Right lobe of liver (tissue), 6 donors: Measurements from ENCODE around the gene DACH1. TPM values are rescaled to one million over a fixed set of nuclear protein-coding genes. Genes with fewer than 3 reads are reported as not detected.
"Not testable (repeated sequence)": the region's sequence is repeated elsewhere in the genome, so short reads cannot be mapped to it uniquely, and the experiment has no call there.

Experiments
- ATAC-seq, 4 donors: fragments of 200-7000 bp; cut with Tn5 transposase; one replicate each; pipeline ENCODE4 v1.9.1; 2020; ENCODE audit warnings: mild to moderate bottlenecking in 4 of 4, moderate library complexity in 4 of 4
- DNase-seq, 3 donors: peaks; one replicate each; pipeline ENCODE4 v3.0.0-alpha.2; 2020
- H3K27ac ChIP-seq, 3 donors: fragments of 200-600 bp; one replicate each; pipeline ENCODE4 v1.8.0; 2022
- H3K27me3 ChIP-seq, 2 donors: fragments of 200-600 bp; one replicate each; pipeline ENCODE4 v1.8.0; 2022
- H3K36me3 ChIP-seq, 4 donors: fragments of 200-600 bp; sonication (generic) in 1 of 4; one replicate each; pipeline versions ENCODE4 v1.5.1 to v1.8.0; 2017 to 2022; ENCODE audit warnings: control low read depth in 1 of 4
- H3K4me1 ChIP-seq, 4 donors: fragments of 200-600 bp; sonication (generic) in 1 of 4; one replicate each; pipeline versions ENCODE4 v1.5.1 to v1.8.0; 2017 to 2022; ENCODE audit warnings: control low read depth in 1 of 4
- H3K4me3 ChIP-seq, 3 donors: fragments of 200-600 bp; one replicate each; pipeline ENCODE4 v1.8.0; 2022
- H3K9me3 ChIP-seq, 4 donors: fragments of 200-600 bp; sonication (generic) in 1 of 4; one replicate each; pipeline versions ENCODE4 v1.5.1 to v1.8.0; 2017 to 2022; ENCODE audit warnings: control low read depth in 1 of 4
- POLR2A ChIP-seq: fragments of 450-650 bp; IDR thresholded peaks from one replicate; pipeline ENCODE4 v1.6.1; 2017; ENCODE audit warnings: antibody characterized with exemption, mild to moderate bottlenecking
- WGBS: methylation state at CpG from one replicate; pipeline ENCODE4 v1.1.6; 2018; ENCODE audit warnings: low coverage, low lambda C conversion rate; ENCODE audit not compliant: insufficient coverage; ENCODE audit errors: missing lambda C conversion rate; 5-methylcytosine and 5-hydroxymethylcytosine counted together
- intact Hi-C, 2 donors: fragments of 100-400 bp; cut with DNase I; formaldehyde crosslinking; loops; one replicate each; pipeline versions ENCODE4 v1.11.2 to v1.14.1; 2022
- total RNA-seq, 6 experiments: library from RNA; depleted of rRNA in 2 of 6; stranded (reverse); fragments of >200 nt in 2 of 6; fragmentation: NEBNext Ultra II Directional in 3 of 6; extraction: Animal tissue kit (Norgen Biotek cat#: 25700) in 3 of 6; gene quantifications; one replicate each; pipeline versions ENCODE4 v1.1.0 to v1.2.4, GENCODE V29; 2016 to 2023
- TF ChIP-seq, protein P1 (sequence below), 4 donors: fragments of 200-600 bp in 3 of 4; fragments of 450-650 bp in 1 of 4; IDR thresholded peaks; one replicate each; pipeline versions ENCODE4 v1.5.1 to v1.8.0; 2016 to 2022; ENCODE audit warnings: antibody characterized with exemption in 4 of 4, mild to moderate bottlenecking in 2 of 4
- donor health status: DM: no; HTN: yes; CAD: no.
- donor health status: DM: no; HTN: no; CAD: no.
- donor health status: DM: no; HTN: no; CAD: no.
- donor health status: DM: no; HTN: yes; CAD: no.
- donor health status: DM: no; HTN: yes; CAD: no.

The DACH1 gene
- total RNA-seq, 6 experiments from 2014 or later = 0.80 to 1.5 (median 0.94) TPM

DNA sequence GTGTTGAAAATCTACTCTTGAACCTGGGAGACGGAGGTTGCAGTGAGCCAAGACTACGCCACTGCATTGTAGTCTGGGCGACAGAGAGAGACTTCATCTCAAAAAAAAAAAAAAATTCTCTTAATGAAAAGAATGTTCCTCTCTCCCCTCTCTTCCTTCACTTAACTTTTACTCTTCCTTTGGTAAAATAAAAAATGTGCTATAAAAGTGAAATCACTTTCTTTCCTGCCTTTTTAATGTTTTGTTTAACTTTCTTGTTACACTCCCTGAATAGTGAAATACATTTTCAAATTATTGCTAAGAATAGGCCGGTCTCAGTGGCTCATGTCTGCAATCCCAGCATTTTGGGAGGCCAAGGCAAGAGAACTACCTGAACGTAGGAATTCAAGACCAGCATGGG is 86.5 kb downstream of the DACH1 start:
- no peak overlapping the region for H3K4me3 ChIP-seq
- no peaks in the 10 kb centered on the region for H3K4me1 ChIP-seq
- no peak overlapping the region for H3K27ac ChIP-seq
- WGBS = 68% methylated on average over 5 of the region's 5 CpGs
- H3K36me3 ChIP-seq = no peaks in the 10 kb centered on the region
- intact Hi-C loops = no loop called here
- no peaks in the 10 kb centered on the region for H3K27me3 ChIP-seq
- TF ChIP-seq, protein P1, sequence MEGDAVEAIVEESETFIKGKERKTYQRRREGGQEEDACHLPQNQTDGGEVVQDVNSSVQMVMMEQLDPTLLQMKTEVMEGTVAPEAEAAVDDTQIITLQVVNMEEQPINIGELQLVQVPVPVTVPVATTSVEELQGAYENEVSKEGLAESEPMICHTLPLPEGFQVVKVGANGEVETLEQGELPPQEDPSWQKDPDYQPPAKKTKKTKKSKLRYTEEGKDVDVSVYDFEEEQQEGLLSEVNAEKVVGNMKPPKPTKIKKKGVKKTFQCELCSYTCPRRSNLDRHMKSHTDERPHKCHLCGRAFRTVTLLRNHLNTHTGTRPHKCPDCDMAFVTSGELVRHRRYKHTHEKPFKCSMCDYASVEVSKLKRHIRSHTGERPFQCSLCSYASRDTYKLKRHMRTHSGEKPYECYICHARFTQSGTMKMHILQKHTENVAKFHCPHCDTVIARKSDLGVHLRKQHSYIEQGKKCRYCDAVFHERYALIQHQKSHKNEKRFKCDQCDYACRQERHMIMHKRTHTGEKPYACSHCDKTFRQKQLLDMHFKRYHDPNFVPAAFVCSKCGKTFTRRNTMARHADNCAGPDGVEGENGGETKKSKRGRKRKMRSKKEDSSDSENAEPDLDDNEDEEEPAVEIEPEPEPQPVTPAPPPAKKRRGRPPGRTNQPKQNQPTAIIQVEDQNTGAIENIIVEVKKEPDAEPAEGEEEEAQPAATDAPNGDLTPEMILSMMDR (IDR thresholded peaks at IDR 0.05) = no peak
- TF ChIP-seq POLR2A = no peak
- DNase-seq (no peak), ATAC-seq (no peak)
- H3K9me3 ChIP-seq = no peaks in the 10 kb centered on the region

DNA sequence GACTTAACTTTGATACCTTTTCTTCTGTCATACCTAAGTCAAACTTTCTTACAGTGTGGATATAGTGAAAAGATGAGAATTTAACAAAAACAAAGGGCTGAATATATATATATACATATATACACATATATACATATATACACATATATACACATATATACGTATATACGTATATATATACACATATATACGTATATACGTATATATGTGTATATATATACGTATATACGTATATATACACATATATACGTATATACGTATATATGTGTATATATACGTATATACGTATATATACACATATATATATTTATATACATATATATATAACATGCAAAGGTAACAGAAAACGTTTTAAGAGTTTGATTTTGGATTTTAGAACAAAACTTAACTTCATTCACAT is 88.0 kb downstream of the DACH1 start:
- 75% methylated on average over 11 of the region's 11 CpGs for WGBS
- intact Hi-C loops, ATAC-seq: not testable (repeated sequence)

DNA sequence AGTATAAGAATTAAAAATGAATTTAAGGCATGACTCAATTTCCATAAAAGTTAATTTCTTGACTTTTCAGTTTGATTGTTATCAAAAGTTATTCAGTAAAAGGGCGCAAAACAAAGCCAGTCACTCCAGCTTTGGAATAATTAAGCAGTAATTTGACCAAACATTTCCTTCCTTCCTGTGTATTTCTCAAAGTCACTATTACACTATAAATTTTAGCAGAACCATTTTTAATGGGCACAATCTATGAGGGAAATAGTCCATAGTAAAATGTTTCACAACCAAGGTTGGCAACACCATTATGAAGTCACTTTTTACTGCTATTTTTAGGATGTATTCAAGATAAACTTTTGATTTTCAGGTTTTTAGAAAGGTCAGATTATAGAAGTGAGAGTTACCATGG is 91.0 kb downstream of the DACH1 start:
- Histone ChIP-seq H3K36me3 (no peaks in the 10 kb centered on the region), H3K27me3 (no peaks in the 10 kb centered on the region), H3K27ac (no peak overlapping the region), H3K4me3 (no peak overlapping the region), H3K4me1 (no peaks in the 10 kb centered on the region), H3K9me3 (no peaks in the 10 kb centered on the region)
- 54% methylated on average over 1 of the region's 1 CpG for WGBS
- TF ChIP-seq POLR2A = no peak
- TF ChIP-seq, protein P1 (IDR thresholded peaks at IDR 0.05) = no peak
- DNase-seq = no peak
- no peak for ATAC-seq
- intact Hi-C loops = no loop called here

More for the DNA sequence above, 88.0 kb downstream of the DACH1 start:
- not testable (repeated sequence) for H3K27me3 ChIP-seq, H3K4me3 ChIP-seq, H3K9me3 ChIP-seq, H3K36me3 ChIP-seq, H3K4me1 ChIP-seq, H3K27ac ChIP-seq, DNase-seq

DNA sequence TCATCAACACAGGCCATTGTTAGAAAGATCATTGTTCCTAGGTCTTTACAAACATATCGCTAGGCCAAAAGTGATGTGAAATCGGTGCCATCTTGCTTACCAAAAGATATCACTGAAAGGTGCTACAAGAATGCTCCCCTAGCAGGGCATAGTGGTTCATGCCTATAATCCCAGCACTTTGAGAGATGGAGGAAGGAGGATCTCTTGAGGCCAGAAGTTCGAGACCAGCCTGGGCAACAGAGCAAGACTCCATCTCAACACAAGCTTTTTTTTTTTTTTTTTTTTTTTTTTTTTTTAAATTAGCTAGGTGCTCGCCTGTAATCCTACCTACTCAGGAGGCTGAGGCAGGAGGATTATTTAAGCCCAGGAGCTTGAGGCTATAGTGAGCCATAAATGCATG is 92.1 kb downstream of the DACH1 start:
- DNase-seq (no peak), ATAC-seq (no peak)
- H3K27ac ChIP-seq = no peak overlapping the region
- intact Hi-C loops = no loop called here
- TF ChIP-seq POLR2A = no peak
- TF ChIP-seq, protein P1 (IDR thresholded peaks at IDR 0.05) = no peak
- H3K9me3 ChIP-seq = no peaks in the 10 kb centered on the region
- H3K36me3 ChIP-seq = no peaks in the 10 kb centered on the region
- H3K4me3 ChIP-seq = no peak overlapping the region
- WGBS = 72% methylated on average over 3 of the region's 4 CpGs
- H3K27me3 ChIP-seq = no peaks in the 10 kb centered on the region
- H3K4me1 ChIP-seq = no peaks in the 10 kb centered on the region

DNA sequence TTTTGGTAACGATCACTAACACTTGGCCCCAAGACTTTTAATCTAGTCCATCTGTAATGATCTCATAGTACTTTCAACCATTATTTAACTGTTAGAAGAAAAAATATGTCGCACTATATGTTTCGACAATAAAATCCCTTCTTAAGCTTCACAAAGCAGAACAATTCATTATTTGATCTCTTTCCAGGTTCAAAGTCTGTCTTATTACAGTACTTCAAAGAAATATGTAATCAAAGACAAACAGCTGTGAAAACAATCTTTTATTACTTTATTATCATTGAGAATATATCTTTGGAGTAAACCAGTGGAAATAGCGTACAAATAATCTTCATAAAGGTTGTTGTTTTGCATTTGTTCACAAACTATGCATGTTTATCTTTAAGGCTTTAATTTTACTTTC is 93.5 kb downstream of the DACH1 start:
- H3K4me1 ChIP-seq = no peaks in the 10 kb centered on the region
- ATAC-seq (no peak), DNase-seq (no peak)
- no peak overlapping the region for H3K27ac ChIP-seq
- H3K27me3 ChIP-seq = no peaks in the 10 kb centered on the region
- intact Hi-C loops = no loop called here
- no peak overlapping the region for H3K4me3 ChIP-seq
- WGBS = 60% methylated on average over 4 of the region's 4 CpGs
- H3K36me3 ChIP-seq = no peaks in the 10 kb centered on the region
- no peaks in the 10 kb centered on the region for H3K9me3 ChIP-seq
- TF ChIP-seq POLR2A = no peak
- TF ChIP-seq, protein P1 (IDR thresholded peaks at IDR 0.05) = no peak
